IMR-90 (cell line): Measurements from ENCODE around the gene HS2ST1. TPM values are rescaled to one million over a fixed set of nuclear protein-coding genes. Genes with fewer than 3 reads are reported as not detected.

Source experiments
- ATAC-seq: fragments of 200-7000 bp; cut with Tn5 transposase; 2 replicates; pipeline ENCODE4 v1.9.1; 2020; ENCODE audit warnings: low read depth, mild to moderate bottlenecking, moderate library complexity
- BruUV-seq: library from RNA; stranded (reverse); fragments of 400-500 nt; replicated peaks from 2 replicates; lab custom pipeline; 2021; lab: Mats Ljungman, UMichigan
- CTCF ChIA-PET: fragments of 300-600 bp; formaldehyde crosslinking; extraction: SDS; loops from one replicate; lab custom pipeline; 2021; ENCODE audit warnings: antibody characterized with exemption; lab: Yijun Ruan, JAX
- POLR2A ChIA-PET: fragments of 300-600 bp; sonication (Branson Sonifier 250); formaldehyde crosslinking; loops from one replicate; lab custom pipeline; 2022; ENCODE audit warnings: antibody characterized with exemption; ENCODE audit not compliant: unreplicated experiment; lab: Charles Lee
- DNase-seq: peaks from one replicate; pipeline ENCODE4 v3.0.0; 2013
- H2AFZ ChIP-seq: replicated peaks from 2 replicates; pipeline ENCODE3; 2013; ENCODE audit warnings: low read length, mild to moderate bottlenecking; ENCODE audit not compliant: poor library complexity
- H2AK5ac ChIP-seq: 2 replicates; pipeline ENCODE4 v1.6.1; 2013; ENCODE audit warnings: low read depth, low read length, inconsistent platforms
- H2AK9ac ChIP-seq: replicated peaks from 2 replicates; pipeline ENCODE3; 2013; ENCODE audit warnings: mild to moderate bottlenecking, low read depth, low read length, moderate library complexity; ENCODE audit not compliant: poor library complexity
- H2BK120ac ChIP-seq: 2 replicates; pipeline ENCODE4 v1.6.1; 2013; ENCODE audit warnings: low read depth, low read length, inconsistent platforms
- H2BK15ac ChIP-seq: 3 replicates; pipeline ENCODE4 v1.6.1; 2013; ENCODE audit warnings: low read depth, low read length, inconsistent platforms
- H2BK20ac ChIP-seq: 2 replicates; pipeline ENCODE4 v1.6.1; 2013; ENCODE audit warnings: low read depth, mild to moderate bottlenecking, inconsistent platforms, low read length, moderate library complexity
- H2BK5ac ChIP-seq: 2 replicates; pipeline ENCODE4 v1.6.1; 2013; ENCODE audit warnings: mild to moderate bottlenecking, low read depth, low read length, inconsistent platforms; ENCODE audit not compliant: poor library complexity, severe bottlenecking
- H3K14ac ChIP-seq: replicated peaks from 2 replicates; pipeline ENCODE4 v1.6.1; 2013; ENCODE audit warnings: low read depth, low read length, inconsistent platforms
- H3K18ac ChIP-seq: 2 replicates; pipeline ENCODE4 v1.6.1; 2013; ENCODE audit warnings: low read depth, low read length, control low read depth
- H3K23ac ChIP-seq: 2 replicates; pipeline ENCODE4 v1.6.1; 2013; ENCODE audit warnings: low read depth, low read length, inconsistent platforms
- H3K27ac ChIP-seq: 2 replicates; pipeline ENCODE4 v1.5.1; 2013; ENCODE audit warnings: mild to moderate bottlenecking, control low read depth, low read length; ENCODE audit not compliant: insufficient read depth
- H3K27me3 ChIP-seq: 2 replicates; pipeline ENCODE4 v1.6.1; 2013; ENCODE audit warnings: low read length; ENCODE audit not compliant: control insufficient read depth, insufficient read depth
- H3K36me3 ChIP-seq: 2 replicates; pipeline ENCODE4 v1.6.1; 2013; ENCODE audit warnings: low read length, mixed read lengths; ENCODE audit not compliant: control insufficient read depth, insufficient read depth
- H3K4ac ChIP-seq: 2 replicates; pipeline ENCODE4 v1.6.1; 2013; ENCODE audit warnings: low read depth, low read length, inconsistent platforms
- H3K4me1 ChIP-seq: 2 replicates; pipeline ENCODE4 v1.6.1; 2013; ENCODE audit warnings: low read length, mixed read lengths; ENCODE audit not compliant: control insufficient read depth, insufficient read depth
- H3K4me2 ChIP-seq: 2 replicates; pipeline ENCODE4 v1.6.1; 2013; ENCODE audit warnings: low read depth, mild to moderate bottlenecking, control low read depth, low read length, moderate library complexity
- H3K4me3 ChIP-seq: 2 replicates; pipeline ENCODE4 v1.5.1; 2013; ENCODE audit warnings: low read depth, mild to moderate bottlenecking, control low read depth, low read length, moderate library complexity; ENCODE audit not compliant: insufficient read depth
- H3K56ac ChIP-seq: 2 replicates; pipeline ENCODE4 v1.6.1; 2013; ENCODE audit warnings: low read length, inconsistent platforms; ENCODE audit not compliant: insufficient read depth; ENCODE audit errors: extremely low read depth
- H3K79me1 ChIP-seq, 2 experiments: 2 replicates each; pipeline ENCODE4 v1.6.1; 2013; ENCODE audit warnings: low read length in 2 of 2, inconsistent platforms in 1 of 2, low read depth in 1 of 2
- H3K9ac ChIP-seq: 2 replicates; pipeline ENCODE4 v1.6.1; 2013; ENCODE audit warnings: low read depth, low read length, control low read depth
- H3K9me1 ChIP-seq: 2 replicates; pipeline ENCODE4 v1.6.1; 2013; ENCODE audit warnings: low read length, inconsistent platforms; ENCODE audit not compliant: insufficient read depth
- H3K9me3 ChIP-seq: 2 replicates; pipeline ENCODE4 v1.6.1; 2013; ENCODE audit warnings: low read length; ENCODE audit not compliant: control insufficient read depth, insufficient read depth
- H4K20me1 ChIP-seq: 2 replicates; pipeline ENCODE4 v1.6.1; 2013; ENCODE audit warnings: low read length, inconsistent platforms; ENCODE audit not compliant: insufficient read depth
- H4K5ac ChIP-seq: 2 replicates; pipeline ENCODE4 v1.6.1; 2013; ENCODE audit warnings: mild to moderate bottlenecking, low read depth, low read length, control low read depth
- H4K8ac ChIP-seq, 2 experiments: 2 replicates each; pipeline ENCODE4 v1.6.1; 2013; ENCODE audit warnings: low read depth in 2 of 2, low read length in 2 of 2, control low read depth in 1 of 2, inconsistent platforms in 1 of 2
- H4K91ac ChIP-seq: 2 replicates; pipeline ENCODE4 v1.6.1; 2013; ENCODE audit warnings: low read depth, low read length, inconsistent platforms; ENCODE audit not compliant: insufficient read depth
- CEBPB ChIP-seq: IDR thresholded peaks from 2 replicates; pipeline ENCODE4 v1.6.1; 2012; ENCODE audit warnings: low read depth, low read length, improper control_type of control experiment
- ELK1 ChIP-seq: fragments of 150-350 bp; IDR thresholded peaks from 2 replicates; pipeline ENCODE4 v1.6.1; 2016; ENCODE audit warnings: low read depth, mild to moderate bottlenecking, low read length, moderate library complexity, borderline replicate concordance
- FOS ChIP-seq: fragments of 150-350 bp; IDR thresholded peaks from 2 replicates; pipeline ENCODE4 v1.6.1; 2016; ENCODE audit warnings: low read depth, low read length
- MAZ ChIP-seq: IDR thresholded peaks from 2 replicates; pipeline ENCODE4 v1.6.1; 2012; ENCODE audit warnings: low read depth, mild to moderate bottlenecking, low read length, improper control_type of control experiment, moderate library complexity, borderline replicate concordance
- POLR2A ChIP-seq: IDR thresholded peaks from 2 replicates; pipeline ENCODE4 v1.6.1; 2012; ENCODE audit warnings: mild to moderate bottlenecking, low read depth, low read length
- RAD21 ChIP-seq: IDR thresholded peaks from 2 replicates; pipeline ENCODE4 v1.6.1; 2012; ENCODE audit warnings: low read length, improper control_type of control experiment
- RCOR1 ChIP-seq: IDR thresholded peaks from 2 replicates; pipeline ENCODE4 v1.6.1; 2012; ENCODE audit warnings: mild to moderate bottlenecking, low read length, improper control_type of control experiment; ENCODE audit not compliant: insufficient replicate concordance
- RFX5 ChIP-seq: IDR thresholded peaks from 2 replicates; pipeline ENCODE4 v1.8.0; 2012; ENCODE audit warnings: low read depth, mild to moderate bottlenecking, low read length, moderate library complexity
- SMC3 ChIP-seq: fragments of 150-350 bp; IDR thresholded peaks from 2 replicates; pipeline ENCODE4 v1.6.1; 2016; ENCODE audit warnings: low read depth, mild to moderate bottlenecking, antibody characterized with exemption, low read length, moderate library complexity
- USF2 ChIP-seq: fragments of 150-350 bp; IDR thresholded peaks from 2 replicates; pipeline ENCODE4 v1.6.1; 2017; ENCODE audit warnings: mild to moderate bottlenecking, antibody characterized with exemption, low read length, low read depth
- WGBS, 2 experiments: methylation state at CpG; one replicate each; pipeline versions ENCODE4 v1.1.5 to v1.1.7; 2013; ENCODE audit warnings: missing lambda C conversion rate in 2 of 2; ENCODE audit not compliant: insufficient read length in 1 of 2; ENCODE audit errors: extremely low coverage in 2 of 2; 5-methylcytosine and 5-hydroxymethylcytosine counted together
- dilution Hi-C: fragments of 300-500 bp; cut with HindIII; formaldehyde crosslinking; loops from one replicate; pipeline ENCODE4 v1.14.3; 2018; ENCODE audit warnings: low sequenced_read_pairs; ENCODE audit not compliant: unreplicated experiment
- in situ Hi-C: fragments of 300-500 bp; cut with MboI; formaldehyde crosslinking; loops from 3 replicates; pipeline ENCODE4 v1.14.3; 2019; ENCODE audit warnings: low sequenced_read_pairs, inconsistent platforms, mixed read lengths
- intact Hi-C: fragments of 100-400 bp; cut with micrococcal nuclease; formaldehyde crosslinking; loops from 2 replicates; pipeline ENCODE4 v1.10.0; 2022
- polyA plus RNA-seq, 3 experiments: library from polyadenylated mRNA; depleted of rRNA; stranded (reverse); fragments of >200 nt; gene quantifications; 2 replicates each; pipeline ENCODE4 v1.2.3, GENCODE V29; 2012; ENCODE audit warnings: low replicate concordance in 1 of 3
- total RNA-seq: library from RNA; depleted of rRNA; stranded (reverse); fragments of >200 nt; gene quantifications from 2 replicates; pipeline ENCODE4 v1.2.3, GENCODE V29; 2012
- TF ChIP-seq, protein P1 (sequence below): conservative IDR thresholded peaks from 2 replicates; pipeline ENCODE4 v1.5.1; 2012; ENCODE audit warnings: mild to moderate bottlenecking, low read depth, low read length, improper control_type of control experiment

Gene HS2ST1
- total and polyA plus RNA-seq, 2 of the 4 experiments (the other 2 are of a cell fraction) = 7.8 to 13.1 TPM

GRCh38 chr1:86981482-86982213 lies 67.2 kb downstream of the HS2ST1 start:
- no peak overlapping the region for H4K8ac ChIP-seq
- in situ Hi-C loops = no loop called here
- CTCF ChIA-PET = no interaction called here

More at GRCh38 chr1:86981482-86982213, 67.2 kb downstream of the HS2ST1 start:
- Histone ChIP-seq H2BK5ac (no peak overlapping the region), H3K9me3 (no peaks in the 10 kb centered on the region), H3K23ac (no peak overlapping the region), H2BK15ac (no peak overlapping the region), H3K27ac (no peak overlapping the region), H3K9me1 (no peaks in the 10 kb centered on the region), H3K18ac (no peak overlapping the region), H3K56ac (no peak overlapping the region), H3K4me1 (no peaks in the 10 kb centered on the region), H4K91ac (no peak overlapping the region), H4K20me1 (no peaks in the 10 kb centered on the region), H3K27me3 (no peaks in the 10 kb centered on the region), H3K9ac (no peak overlapping the region), H3K79me1 (peaks cover 3% of the 10 kb centered on the region in 2 experiments; a peak in 1 of 4 replicates), H3K4ac (no peak overlapping the region), H2BK120ac (no peak overlapping the region), H2AK9ac (no peak overlapping the region), H4K5ac (no peak overlapping the region), H3K4me2 (no peak overlapping the region), H3K36me3 (no peaks in the 10 kb centered on the region), H3K4me3 (no peak overlapping the region), H2AFZ (no peak overlapping the region), H2AK5ac (no peak overlapping the region), H3K14ac (no peak overlapping the region), H2BK20ac (no peak overlapping the region)
- no peak for DNase-seq
- no peak for TF ChIP-seq SMC3
- TF ChIP-seq ELK1 = no peak
- TF ChIP-seq CEBPB = no peak
- TF ChIP-seq, protein P1, sequence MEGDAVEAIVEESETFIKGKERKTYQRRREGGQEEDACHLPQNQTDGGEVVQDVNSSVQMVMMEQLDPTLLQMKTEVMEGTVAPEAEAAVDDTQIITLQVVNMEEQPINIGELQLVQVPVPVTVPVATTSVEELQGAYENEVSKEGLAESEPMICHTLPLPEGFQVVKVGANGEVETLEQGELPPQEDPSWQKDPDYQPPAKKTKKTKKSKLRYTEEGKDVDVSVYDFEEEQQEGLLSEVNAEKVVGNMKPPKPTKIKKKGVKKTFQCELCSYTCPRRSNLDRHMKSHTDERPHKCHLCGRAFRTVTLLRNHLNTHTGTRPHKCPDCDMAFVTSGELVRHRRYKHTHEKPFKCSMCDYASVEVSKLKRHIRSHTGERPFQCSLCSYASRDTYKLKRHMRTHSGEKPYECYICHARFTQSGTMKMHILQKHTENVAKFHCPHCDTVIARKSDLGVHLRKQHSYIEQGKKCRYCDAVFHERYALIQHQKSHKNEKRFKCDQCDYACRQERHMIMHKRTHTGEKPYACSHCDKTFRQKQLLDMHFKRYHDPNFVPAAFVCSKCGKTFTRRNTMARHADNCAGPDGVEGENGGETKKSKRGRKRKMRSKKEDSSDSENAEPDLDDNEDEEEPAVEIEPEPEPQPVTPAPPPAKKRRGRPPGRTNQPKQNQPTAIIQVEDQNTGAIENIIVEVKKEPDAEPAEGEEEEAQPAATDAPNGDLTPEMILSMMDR = no peak
- TF ChIP-seq RCOR1 = no peak
- no peak for TF ChIP-seq MAZ
- TF ChIP-seq RFX5 = no peak
- TF ChIP-seq USF2 = no peak
- no peak for TF ChIP-seq FOS
- no peak for TF ChIP-seq POLR2A
- TF ChIP-seq RAD21 = no peak
- POLR2A ChIA-PET = no interaction called here
- no peak for ATAC-seq
- dilution Hi-C loops = no loop called here
- WGBS, 2 experiments = 92% methylated on average over 3 of the region's 7 CpGs; no CpG with 5 or more reads in 1 of the 2 experiments
- no TSS peak for BruUV-seq
- intact Hi-C loops = no loop called here
